AG09309 (cell line): ENCODE results near the gene PITPNC1.

ENCODE experiments used
- DNase-seq: peaks from one replicate; pipeline ENCODE4 v3.0.0-alpha.2; 2010; ENCODE audit warnings: low read depth
- H3K4me3 ChIP-seq: 2 replicates; pipeline ENCODE4 v1.5.1; 2011; ENCODE audit warnings: mild to moderate bottlenecking, low read depth, low read length, moderate library complexity; ENCODE audit not compliant: control insufficient read depth
- TF ChIP-seq, protein P1 (sequence below): IDR thresholded peaks from 2 replicates; pipeline ENCODE4 v1.5.1; 2011; ENCODE audit warnings: mild to moderate bottlenecking, low read depth, low read length, inconsistent platforms; ENCODE audit not compliant: insufficient read depth, control insufficient read depth; ENCODE audit errors: missing control alignments

The PITPNC1 gene

DNA sequence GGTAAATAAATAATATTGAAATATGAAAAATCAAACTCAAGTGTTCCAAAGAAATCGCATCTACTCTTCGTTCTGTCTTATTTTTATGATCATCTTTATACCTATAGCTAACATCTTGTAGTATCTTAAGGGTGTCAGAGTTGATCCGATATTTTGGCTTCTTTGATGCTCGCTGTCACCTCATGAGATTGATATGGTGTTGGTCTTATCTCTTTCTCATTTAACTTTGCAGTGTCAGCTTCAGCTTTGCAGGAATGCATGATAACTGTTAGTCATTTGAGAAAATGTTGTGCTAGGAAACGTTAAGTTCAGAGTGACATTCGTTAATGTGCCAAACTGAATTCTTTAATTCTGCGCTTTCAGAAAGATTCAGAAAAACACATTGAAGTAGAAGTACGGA lies 360.1 kb downstream of the PITPNC1 start:
- H3K4me3 ChIP-seq = no peak overlapping the region
- no peak for DNase-seq
- TF ChIP-seq, protein P1, sequence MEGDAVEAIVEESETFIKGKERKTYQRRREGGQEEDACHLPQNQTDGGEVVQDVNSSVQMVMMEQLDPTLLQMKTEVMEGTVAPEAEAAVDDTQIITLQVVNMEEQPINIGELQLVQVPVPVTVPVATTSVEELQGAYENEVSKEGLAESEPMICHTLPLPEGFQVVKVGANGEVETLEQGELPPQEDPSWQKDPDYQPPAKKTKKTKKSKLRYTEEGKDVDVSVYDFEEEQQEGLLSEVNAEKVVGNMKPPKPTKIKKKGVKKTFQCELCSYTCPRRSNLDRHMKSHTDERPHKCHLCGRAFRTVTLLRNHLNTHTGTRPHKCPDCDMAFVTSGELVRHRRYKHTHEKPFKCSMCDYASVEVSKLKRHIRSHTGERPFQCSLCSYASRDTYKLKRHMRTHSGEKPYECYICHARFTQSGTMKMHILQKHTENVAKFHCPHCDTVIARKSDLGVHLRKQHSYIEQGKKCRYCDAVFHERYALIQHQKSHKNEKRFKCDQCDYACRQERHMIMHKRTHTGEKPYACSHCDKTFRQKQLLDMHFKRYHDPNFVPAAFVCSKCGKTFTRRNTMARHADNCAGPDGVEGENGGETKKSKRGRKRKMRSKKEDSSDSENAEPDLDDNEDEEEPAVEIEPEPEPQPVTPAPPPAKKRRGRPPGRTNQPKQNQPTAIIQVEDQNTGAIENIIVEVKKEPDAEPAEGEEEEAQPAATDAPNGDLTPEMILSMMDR = no peak

DNA sequence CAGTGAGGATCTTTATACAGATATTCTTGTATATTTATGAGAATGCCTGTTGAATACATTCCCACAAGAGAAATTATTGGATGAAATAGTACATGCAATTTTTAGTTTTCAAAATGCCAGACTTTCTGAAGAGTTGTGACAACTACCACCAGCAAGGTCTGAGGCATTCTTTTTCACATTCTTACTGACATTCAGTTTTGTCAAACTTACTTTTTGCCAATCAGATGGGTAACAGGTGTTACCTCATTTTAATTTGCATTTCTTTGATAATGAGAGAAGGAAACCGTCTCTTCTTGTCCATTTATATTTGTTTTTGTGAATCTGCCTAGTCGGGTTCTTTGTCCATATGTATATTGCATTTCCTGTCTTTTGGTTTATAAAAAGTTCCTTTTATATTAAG lies 364.9 kb downstream of the PITPNC1 start:
- H3K4me3 ChIP-seq = no peak overlapping the region
- TF ChIP-seq, protein P1 = no peak
- no peak for DNase-seq
